Measurements from ENCODE around the gene SMIM41. TPM values are rescaled to one million over a fixed set of nuclear protein-coding genes. Genes with fewer than 3 reads are reported as not detected.

SMIM41 gene
- polyA plus RNA-seq, 2 of the 4 experiments (the other 2 are of a cell fraction): not detected

GRCh38 chr12:52037248-52037861, 42.1 kb upstream of the SMIM41 start (continued):
- TF ChIP-seq NPAS2 (CRISPR knock-in tag; IDR thresholded peaks at IDR 0.05; ENCODE audit: borderline replicate concordance) (no peak), CHD4 (IDR thresholded peaks at IDR 0.05; ENCODE audit: borderline replicate concordance) (no peak), EP300 (IDR thresholded peaks at IDR 0.05) (no peak), RARB (CRISPR knock-in tag; IDR thresholded peaks at IDR 0.05) (0 out of 2 replicates have a peak, but pooled peaks have one; percentile 19), SMC3 (IDR thresholded peaks at IDR 0.05) (no peak), NR3C1 (IDR thresholded peaks at IDR 0.05) (no peak), CEBPB (IDR thresholded peaks at IDR 0.05) (no peak), USF2 (IDR thresholded peaks at IDR 0.05) (no peak), CTCF (IDR thresholded peaks at IDR 0.05) (no peak), JUNB (IDR thresholded peaks at IDR 0.05) (no peak), ZNF302 (CRISPR knock-in tag; IDR thresholded peaks at IDR 0.05) (no peak), JUN (IDR thresholded peaks at IDR 0.05) (no peak; a peak in 1 of 5 replicates), HDAC2 (IDR thresholded peaks at IDR 0.05) (no peak), HEYL (CRISPR knock-in tag; IDR thresholded peaks at IDR 0.05) (peak; percentile 64; the same call in 1 of the 2 replicates), KDM1A (IDR thresholded peaks at IDR 0.05; ENCODE audit: low read depth) (no peak), RAD21 (conservative IDR thresholded peaks at IDR 0.05 in 1 of 2, IDR thresholded peaks at IDR 0.05 in 1 of 2) (no peak), POLR2AphosphoS2 (conservative IDR thresholded peaks at IDR 0.05; ENCODE audit: low read length) (no peak), ZFP36 (IDR thresholded peaks at IDR 0.05; ENCODE audit: borderline replicate concordance, partially characterized antibody) (no peak), E2F6 (IDR thresholded peaks at IDR 0.05; ENCODE audit: borderline replicate concordance, low read depth) (no peak), CHD2 (IDR thresholded peaks at IDR 0.05; ENCODE audit: low read length, partially characterized antibody) (no peak), ZSCAN20 (CRISPR knock-in tag; IDR thresholded peaks at IDR 0.05) (no peak), RCOR1 (IDR thresholded peaks at IDR 0.05; ENCODE audit: low read depth, low read length) (no peak), ELK1 (IDR thresholded peaks at IDR 0.05; ENCODE audit: low read depth, low read length) (no peak), ZC3H11A (IDR thresholded peaks at IDR 0.05) (no peak), HES2 (IDR thresholded peaks at IDR 0.05) (no peak), EHMT2 (IDR thresholded peaks at IDR 0.05; ENCODE audit: low read depth) (no peak), RFX5 (IDR thresholded peaks at IDR 0.05) (no peak), TP53 (CRISPR knock-in tag; IDR thresholded peaks at IDR 0.05) (no peak), SREBF2 (IDR thresholded peaks at IDR 0.05) (no peak), HOXA7 (CRISPR knock-in tag; IDR thresholded peaks at IDR 0.05) (no peak), GATA3 (IDR thresholded peaks at IDR 0.05; ENCODE audit: borderline replicate concordance) (no peak), PHF8 (IDR thresholded peaks at IDR 0.05; ENCODE audit: borderline replicate concordance, low read depth) (no peak), MAFK (IDR thresholded peaks at IDR 0.05; ENCODE audit: partially characterized antibody) (no peak), REST (IDR thresholded peaks at IDR 0.05) (no peak), BCL3 (IDR thresholded peaks at IDR 0.05) (no peak)
